AG04450 (cell line): ENCODE results near the gene PATL2. TPM values are rescaled to one million over a fixed set of nuclear protein-coding genes. Genes with fewer than 3 reads are reported as not detected.
"Not testable (repeated sequence)": the region's sequence is repeated elsewhere in the genome, so short reads cannot be mapped to it uniquely, and the experiment has no call there.

Experiments used
- CTCF ChIA-PET: fragments of 300-600, 350-600 bp; formaldehyde crosslinking; extraction: SDS; loops from one replicate; lab custom pipeline; 2022; ENCODE audit warnings: antibody characterized with exemption, inconsistent platforms; lab: Charles Lee
- POLR2A ChIA-PET: fragments of 350-600 bp; formaldehyde crosslinking; extraction: SDS; loops from one replicate; lab custom pipeline; 2021; ENCODE audit warnings: antibody characterized with exemption, inconsistent platforms; lab: Yijun Ruan, JAX
- DNase-seq: peaks from one replicate; pipeline ENCODE4 v3.0.0-alpha.2; 2011; ENCODE audit warnings: low read depth, low spot score
- H3K27ac ChIP-seq: one replicate; pipeline ENCODE4 v1.5.1; 2012; ENCODE audit warnings: low read depth, low read length, control low read depth
- H3K27me3 ChIP-seq: one replicate; pipeline ENCODE4 v1.6.0; 2012; ENCODE audit warnings: low read length; ENCODE audit not compliant: control insufficient read depth, insufficient read depth
- H3K4me3 ChIP-seq: 2 replicates; pipeline ENCODE4 v1.5.1; 2011; ENCODE audit warnings: mild to moderate bottlenecking, low read depth, low read length, control low read depth
- H3K9me3 ChIP-seq: 2 replicates; pipeline ENCODE4 v1.5.1; 2012; ENCODE audit warnings: low read length; ENCODE audit not compliant: control insufficient read depth, insufficient read depth
- polyA plus RNA-seq: library from polyadenylated mRNA; depleted of rRNA; stranded (reverse); fragments of >200 nt; gene quantifications from 2 replicates; pipeline ENCODE4 v1.2.3, GENCODE V29; 2011
- TF ChIP-seq, protein P1 (sequence below): IDR thresholded peaks from 2 replicates; pipeline ENCODE4 v1.5.1; 2011; ENCODE audit warnings: low read depth, low read length, control low read depth, inconsistent platforms

Gene PATL2
- polyA plus RNA-seq, 1 experiment = 0.50 TPM

DNA sequence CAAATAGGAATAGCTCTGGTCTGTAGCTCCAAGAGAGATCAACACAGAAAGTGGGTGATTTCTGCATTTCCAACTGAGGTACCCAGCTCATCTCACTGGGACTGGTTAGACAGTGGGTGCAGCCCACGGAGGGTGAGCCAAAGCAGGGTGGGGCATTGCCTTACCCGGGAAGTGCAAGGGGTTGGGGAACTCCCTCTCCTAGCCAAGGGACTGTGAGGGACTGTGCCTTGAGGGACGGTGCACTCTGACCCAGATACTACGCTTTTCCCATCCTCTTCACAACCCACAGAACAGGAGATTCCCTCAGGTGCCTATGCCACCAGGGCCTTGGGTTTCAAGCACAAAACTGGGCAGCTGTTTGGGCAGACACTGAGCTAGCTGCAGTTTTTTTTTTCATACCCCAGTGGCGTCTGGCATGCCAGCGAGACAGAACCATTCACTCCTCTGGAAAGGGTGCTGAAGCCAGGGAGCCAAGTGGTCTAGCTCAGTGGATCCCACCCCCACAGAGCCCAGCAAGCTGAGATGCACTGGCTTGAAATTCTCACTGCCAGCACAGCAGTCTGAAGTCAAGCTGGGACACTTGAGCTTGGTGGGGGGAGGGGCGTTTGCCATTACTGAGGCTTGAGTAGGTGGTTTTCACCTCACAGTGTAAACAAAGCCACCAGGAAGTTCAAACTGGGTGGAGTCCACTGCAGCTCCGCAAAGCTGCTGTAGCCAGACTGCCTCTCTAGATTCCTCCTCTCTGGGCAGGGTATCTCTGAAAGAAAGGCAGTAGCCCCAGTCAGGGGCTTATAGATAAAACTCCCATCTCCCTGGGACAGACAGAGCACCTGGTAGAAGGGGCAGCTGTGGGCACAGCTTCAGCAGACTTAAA lies 28.1 kb downstream of the PATL2 start:
- H3K27me3 ChIP-seq = peaks cover 13% of the 10 kb centered on the region
- not testable (repeated sequence) for H3K9me3 ChIP-seq, H3K4me3 ChIP-seq, DNase-seq, H3K27ac ChIP-seq
- CTCF ChIA-PET = interaction anchor here (3.4 kb wide), 1 partner anchor 19 kb away, joined by 17 read pairs; the partner anchor contains the start of gene SPG11
- POLR2A ChIA-PET = interaction anchor here (0.6 to 1.2 kb wide), 2 partner anchors 28 to 45 kb away, joined by 3 to 5 read pairs; partner anchors contain the start of genes B2M and PATL2

DNA sequence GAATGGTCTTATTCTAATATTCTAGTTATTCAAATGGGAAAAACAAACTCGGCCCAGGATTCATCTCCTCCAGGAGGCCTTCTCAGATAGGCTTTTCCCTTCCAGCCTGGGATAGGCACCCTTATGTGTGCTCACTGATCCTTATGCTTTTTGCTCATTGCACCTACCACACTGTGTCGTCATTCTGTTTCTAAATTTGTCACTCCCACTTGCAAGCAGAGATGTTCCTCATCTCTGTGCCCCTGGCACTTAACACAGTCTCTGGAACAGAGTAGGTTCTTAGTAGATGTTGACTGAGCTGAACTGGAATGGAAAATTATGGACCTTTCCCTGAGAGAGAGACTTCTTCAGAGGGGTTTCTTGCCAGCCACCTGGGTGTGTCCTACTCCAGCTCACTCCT lies 28.9 kb downstream of the PATL2 start:
- CTCF ChIA-PET = interaction anchor here (3.4 kb wide), 1 partner anchor 19 kb away, joined by 17 read pairs; the partner anchor contains the start of gene SPG11
- TF ChIP-seq, protein P1, sequence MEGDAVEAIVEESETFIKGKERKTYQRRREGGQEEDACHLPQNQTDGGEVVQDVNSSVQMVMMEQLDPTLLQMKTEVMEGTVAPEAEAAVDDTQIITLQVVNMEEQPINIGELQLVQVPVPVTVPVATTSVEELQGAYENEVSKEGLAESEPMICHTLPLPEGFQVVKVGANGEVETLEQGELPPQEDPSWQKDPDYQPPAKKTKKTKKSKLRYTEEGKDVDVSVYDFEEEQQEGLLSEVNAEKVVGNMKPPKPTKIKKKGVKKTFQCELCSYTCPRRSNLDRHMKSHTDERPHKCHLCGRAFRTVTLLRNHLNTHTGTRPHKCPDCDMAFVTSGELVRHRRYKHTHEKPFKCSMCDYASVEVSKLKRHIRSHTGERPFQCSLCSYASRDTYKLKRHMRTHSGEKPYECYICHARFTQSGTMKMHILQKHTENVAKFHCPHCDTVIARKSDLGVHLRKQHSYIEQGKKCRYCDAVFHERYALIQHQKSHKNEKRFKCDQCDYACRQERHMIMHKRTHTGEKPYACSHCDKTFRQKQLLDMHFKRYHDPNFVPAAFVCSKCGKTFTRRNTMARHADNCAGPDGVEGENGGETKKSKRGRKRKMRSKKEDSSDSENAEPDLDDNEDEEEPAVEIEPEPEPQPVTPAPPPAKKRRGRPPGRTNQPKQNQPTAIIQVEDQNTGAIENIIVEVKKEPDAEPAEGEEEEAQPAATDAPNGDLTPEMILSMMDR = no peak
- Histone ChIP-seq H3K27me3 (peaks cover 16% of the 10 kb centered on the region), H3K9me3 (no peaks in the 10 kb centered on the region), H3K4me3 (no peak overlapping the region), H3K27ac (no peak overlapping the region)
- DNase-seq = no peak
- POLR2A ChIA-PET = interaction anchor here (0.5 to 1.2 kb wide), 3 partner anchors 29 to 94 kb away, joined by 3 to 5 read pairs (median 3); partner anchors contain the start of genes B2M and PATL2

DNA sequence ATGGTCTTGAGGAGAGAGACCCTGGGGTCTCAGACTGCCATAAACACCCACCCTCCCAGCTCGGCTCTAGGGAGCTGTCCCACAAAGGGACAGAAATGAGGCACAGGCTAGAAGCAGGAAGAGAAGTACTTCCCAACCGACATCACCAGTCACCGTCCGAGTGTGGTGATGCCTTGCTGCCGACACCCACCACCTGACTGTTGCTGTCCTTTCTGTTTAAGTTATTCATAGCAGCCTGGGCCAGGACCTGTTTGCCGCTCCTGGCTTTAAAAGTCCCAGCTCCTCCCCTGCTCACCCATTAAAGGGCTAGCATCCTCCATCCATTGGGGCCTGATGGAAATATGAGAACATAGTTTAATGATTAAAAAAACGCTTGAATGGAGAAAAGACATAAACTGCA lies 34.4 kb downstream of the PATL2 start:
- Histone ChIP-seq H3K27ac (no peak overlapping the region), H3K9me3 (no peaks in the 10 kb centered on the region), H3K4me3 (no peak overlapping the region), H3K27me3 (peaks cover 26% of the 10 kb centered on the region)
- TF ChIP-seq, protein P1 = no peak
- ChIA-PET CTCF (no interaction called here), POLR2A (no interaction called here)
- no peak for DNase-seq

DNA sequence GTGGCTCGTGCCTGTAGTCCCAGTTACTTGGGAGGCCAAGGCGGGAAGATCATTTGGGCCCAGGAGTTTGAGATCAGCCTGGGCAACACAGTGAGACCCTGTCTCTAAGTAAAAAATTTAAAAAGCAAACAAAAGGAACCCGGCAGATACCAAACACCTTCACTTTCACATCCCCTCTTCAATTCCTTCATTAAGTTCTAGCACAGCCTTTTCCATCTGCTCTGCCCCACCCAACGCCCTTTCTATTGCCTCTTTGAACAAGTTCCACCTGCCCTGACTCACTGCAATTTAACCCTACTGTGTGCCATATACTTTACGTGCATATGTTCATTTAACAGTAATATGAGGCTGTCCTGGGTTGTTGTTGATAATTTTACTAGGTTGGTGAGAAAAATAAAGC lies 35.2 kb downstream of the PATL2 start:
- no peak for DNase-seq
- peaks cover 25% of the 10 kb centered on the region for H3K27me3 ChIP-seq
- no peak overlapping the region for H3K4me3 ChIP-seq
- no peaks in the 10 kb centered on the region for H3K9me3 ChIP-seq
- CTCF ChIA-PET = no interaction called here
- H3K27ac ChIP-seq = no peak overlapping the region
- TF ChIP-seq, protein P1 = no peak
- POLR2A ChIA-PET = no interaction called here

DNA sequence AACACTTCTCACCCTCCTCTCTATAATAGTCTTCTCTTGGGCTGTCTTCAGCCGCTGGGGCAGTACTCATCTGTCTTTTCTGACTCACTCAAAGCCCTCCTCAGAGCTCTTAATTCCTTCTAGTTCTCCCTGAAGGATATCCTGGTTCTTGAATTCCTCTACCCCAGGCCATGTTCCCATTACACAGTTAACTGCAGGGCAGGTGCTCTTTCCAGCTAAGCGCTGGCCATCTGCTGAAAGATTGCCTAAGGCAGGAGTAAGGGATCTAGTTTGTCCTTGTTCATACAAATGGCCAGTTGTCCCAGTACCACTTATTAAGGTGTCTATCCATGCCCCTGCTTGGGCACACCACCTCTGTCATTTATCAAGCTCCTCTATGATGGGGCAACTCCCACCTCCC lies 37.5 kb downstream of the PATL2 start:
- Histone ChIP-seq H3K27ac (no peak overlapping the region), H3K27me3 (peaks cover 18% of the 10 kb centered on the region), H3K9me3 (no peaks in the 10 kb centered on the region), H3K4me3 (no peak overlapping the region)
- ChIA-PET CTCF (interaction anchor here (3.2 kb wide), 1 partner anchor 10 kb away, joined by 18 read pairs; the partner anchor contains the start of gene SPG11), POLR2A (no interaction called here)
- no peak for DNase-seq
- TF ChIP-seq, protein P1 = no peak
